Activated naive CD8-positive, alpha-beta T cell treated with anti-CD3 and anti-CD28 coated beads, Interleukin-2, amount 50 U/mL, for 24 hours (primary cell): Measurements from ENCODE around the gene ZNF805.
"Not testable (repeated sequence)": the region's sequence is repeated elsewhere in the genome, so short reads cannot be mapped to it uniquely, and the experiment has no call there.

ENCODE experiments used
- ATAC-seq: fragments of 150-1000 bp; cut with Tn5 transposase; one replicate; pipeline ENCODE4 v1.10.0; 2021
- DNase-seq: peaks from one replicate; pipeline ENCODE4 v3.0.0; 2021
- H3K27ac Mint-ChIP-seq: one replicate; pipeline ENCODE4 v1.8.0; 2021; ENCODE audit warnings: mild to moderate bottlenecking, mixed read lengths
- H3K27me3 Mint-ChIP-seq: one replicate; pipeline ENCODE4 v1.8.0; 2021; ENCODE audit warnings: mixed read lengths
- H3K36me3 Mint-ChIP-seq: one replicate; pipeline ENCODE4 v1.8.0; 2021; ENCODE audit warnings: low read depth, mixed read lengths
- H3K4me1 Mint-ChIP-seq: one replicate; pipeline ENCODE4 v1.8.0; 2021; ENCODE audit warnings: mixed read lengths
- H3K4me3 Mint-ChIP-seq: one replicate; pipeline ENCODE4 v1.8.0; 2021; ENCODE audit warnings: mild to moderate bottlenecking, moderate library complexity, mixed read lengths
- H3K9me3 Mint-ChIP-seq: one replicate; pipeline ENCODE4 v1.8.0; 2021; ENCODE audit warnings: mixed read lengths

The ZNF805 gene

DNA sequence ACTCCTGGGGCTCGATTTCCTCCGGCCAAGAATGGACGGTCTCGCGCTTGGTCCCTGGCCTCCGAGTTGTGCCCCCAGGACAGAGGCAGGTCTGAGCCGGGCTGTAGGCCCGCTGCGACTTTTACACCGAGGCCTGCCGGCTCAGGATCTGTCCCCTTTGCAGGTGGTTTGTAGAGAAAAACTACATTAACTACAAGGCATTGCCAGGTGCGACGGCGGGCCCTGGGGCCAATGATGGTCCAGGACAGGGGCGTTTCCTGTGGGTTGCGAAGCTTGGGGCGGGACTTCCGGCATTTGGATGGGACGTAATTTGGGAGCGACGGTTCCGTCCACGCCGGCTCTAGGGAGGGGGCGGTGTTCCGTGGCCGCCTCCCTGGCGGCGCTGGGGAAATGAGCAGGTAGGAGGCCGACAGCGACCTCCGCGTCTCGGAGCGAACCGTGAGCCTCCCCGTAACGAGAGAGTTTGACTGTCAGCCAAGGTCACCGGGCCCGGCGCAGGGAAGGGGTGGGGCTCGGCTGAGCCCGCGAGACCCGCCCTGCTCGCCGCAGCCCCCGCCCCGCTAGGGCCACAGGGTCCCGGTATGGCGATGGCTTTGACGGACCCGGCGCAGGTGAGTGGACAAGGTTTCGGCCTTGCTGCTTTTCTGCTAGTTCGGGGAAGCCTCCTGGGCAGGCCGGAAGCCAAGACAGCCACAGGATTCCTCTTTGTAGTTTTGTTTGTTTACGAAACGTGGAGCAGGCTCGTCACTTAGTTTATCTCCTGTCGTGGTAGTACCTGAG lies at the start of gene ZNF805:
Gene ZNF805, plus strand, starts transcription at position 322 of the 780 bp plus-strand sequence. Its CDS starts 260 bp downstream, at position 582.
- DNase-seq = peak; percentile 95
- H3K9me3 Mint-ChIP-seq = peaks cover 4% of the 10 kb centered on the region
- ATAC-seq = peak; percentile 97
- H3K4me1 Mint-ChIP-seq = peaks cover 33% of the 10 kb centered on the region
- H3K27me3 Mint-ChIP-seq = no peaks in the 10 kb centered on the region
- peak within 1 kb of the TSS; percentile 93 for H3K4me3 Mint-ChIP-seq
- H3K27ac Mint-ChIP-seq = peak within 1 kb of the TSS; percentile 91
- peaks cover 21% of the 10 kb centered on the region for H3K36me3 Mint-ChIP-seq

DNA sequence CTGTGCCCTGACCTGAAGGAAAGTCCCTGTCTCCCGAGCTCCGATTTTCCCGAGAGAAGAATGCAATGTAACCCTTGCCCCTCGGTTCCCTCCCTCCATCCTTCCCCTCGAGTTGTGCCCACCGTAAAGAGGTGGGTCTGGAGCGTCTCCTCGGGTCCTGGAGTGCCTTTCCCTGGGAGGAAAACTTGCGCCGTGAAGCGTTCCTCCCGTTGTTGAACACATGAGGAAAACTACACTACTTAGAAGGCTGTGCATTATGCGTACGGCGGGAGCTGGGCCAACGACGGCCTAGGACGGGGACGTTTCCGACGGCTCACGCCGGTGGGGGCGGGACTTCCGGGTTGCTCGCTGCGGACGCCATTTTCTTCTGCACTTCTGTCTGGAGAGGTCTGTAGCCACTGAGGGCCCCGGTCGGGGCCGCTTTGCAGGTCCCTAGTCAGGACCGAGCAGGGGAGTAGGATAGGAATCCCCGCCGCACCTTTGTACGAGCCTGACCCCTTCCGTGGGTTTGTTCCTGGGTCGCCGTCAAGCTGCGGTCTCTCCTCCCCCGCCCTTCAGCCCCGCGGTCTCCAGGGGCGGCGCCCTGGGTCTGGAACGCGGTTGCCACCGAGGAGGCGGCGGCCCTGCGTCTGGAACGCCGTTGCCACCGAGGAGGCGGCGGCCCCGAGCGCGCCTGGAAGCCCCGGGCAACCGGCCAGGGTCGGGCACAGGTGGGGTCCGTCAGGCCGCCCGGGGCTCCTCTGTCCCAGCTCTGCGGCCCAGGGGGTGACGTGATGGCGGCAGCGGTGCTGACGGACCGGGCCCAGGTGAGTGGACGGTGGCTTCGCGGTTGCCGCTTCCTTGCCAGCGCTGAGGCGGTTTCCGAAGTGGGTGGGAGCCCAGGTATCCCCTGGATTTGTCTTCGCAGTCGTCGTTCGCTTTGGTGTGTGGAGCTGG lies 49.0 kb upstream of the ZNF805 start, which contains the start of gene ZNF264:
Gene ZNF264, plus strand, starts transcription at position 360 of the 936 bp plus-strand sequence. Its CDS starts 414 bp downstream, at position 774.
- Mint-ChIP-seq H3K27ac (peak within 1 kb of the TSS; percentile 95), H3K27me3 (peaks cover 5% of the 10 kb centered on the region), H3K4me1 (peaks cover 25% of the 10 kb centered on the region), H3K4me3 (peak within 1 kb of the TSS; percentile 88), H3K9me3 (peaks cover 36% of the 10 kb centered on the region), H3K36me3 (peaks cover 66% of the 10 kb centered on the region)
- ATAC-seq = peak; percentile 98
- peak; percentile 91 for DNase-seq

DNA sequence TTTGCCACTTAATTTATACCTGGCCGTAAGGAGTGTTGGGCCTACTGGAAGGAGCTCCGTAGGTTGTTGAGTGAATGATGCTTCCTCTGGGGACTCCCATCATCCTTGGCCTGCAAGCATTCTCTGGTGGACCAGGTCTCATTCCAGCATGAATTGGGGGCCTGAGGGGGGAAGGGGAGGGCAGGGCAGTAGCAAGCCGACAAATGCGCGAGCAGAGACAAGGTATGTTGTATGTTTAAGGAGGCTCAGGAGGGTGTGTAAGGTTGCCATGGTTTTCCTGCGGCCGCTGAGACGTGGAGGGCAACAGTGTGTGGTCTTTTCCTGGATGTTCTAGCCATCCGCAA lies 48.4 kb upstream of the ZNF805 start:
- Mint-ChIP-seq H3K27ac (peak overlapping the region; percentile 89), H3K36me3 (peaks cover 73% of the 10 kb centered on the region), H3K4me3 (peak overlapping the region; percentile 88), H3K4me1 (peaks cover 25% of the 10 kb centered on the region), H3K27me3 (peaks cover 5% of the 10 kb centered on the region), H3K9me3 (peaks cover 35% of the 10 kb centered on the region)
- DNase-seq = no peak
- no peak for ATAC-seq

- no peak for DNase-seq
- peak; percentile 56 for ATAC-seq
- Mint-ChIP-seq H3K4me3 (peak overlapping the region; percentile 88), H3K36me3 (peaks cover 75% of the 10 kb centered on the region), H3K4me1 (peaks cover 25% of the 10 kb centered on the region), H3K27ac (peak overlapping the region; percentile 50), H3K9me3 (peaks cover 30% of the 10 kb centered on the region), H3K27me3 (no peaks in the 10 kb centered on the region)
These were observed 47.4 kb upstream of the ZNF805 start for GRCh38 chr19:57192993-57193392.

DNA sequence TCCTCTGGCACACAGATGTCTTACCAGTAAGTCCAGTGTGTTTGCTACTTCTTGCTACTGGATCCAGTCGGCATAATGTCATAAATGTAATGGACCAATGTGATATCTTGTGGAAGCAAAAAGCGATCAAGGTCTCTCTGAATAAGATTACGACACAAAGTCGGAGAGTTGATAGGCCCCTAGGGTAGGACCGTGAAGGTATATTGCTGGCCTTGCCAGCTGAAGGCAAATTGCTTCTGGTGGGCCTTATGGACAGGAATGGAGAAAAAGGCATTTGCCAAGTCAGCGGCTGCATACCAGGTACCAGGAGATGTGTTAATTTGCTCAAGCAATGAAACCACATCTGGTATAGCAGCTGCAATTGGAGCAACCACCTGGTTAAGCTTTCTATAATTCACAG lies 42.6 kb upstream of the ZNF805 start:
- not testable (repeated sequence) for H3K27me3 Mint-ChIP-seq, DNase-seq, H3K27ac Mint-ChIP-seq, ATAC-seq, H3K4me3 Mint-ChIP-seq
- peaks cover 94% of the 10 kb centered on the region for H3K36me3 Mint-ChIP-seq
- H3K4me1 Mint-ChIP-seq = peaks cover 10% of the 10 kb centered on the region
- H3K9me3 Mint-ChIP-seq = peaks cover 13% of the 10 kb centered on the region

GRCh38 chr19:57202160-57202559 lies 38.3 kb upstream of the ZNF805 start:
- Mint-ChIP-seq H3K9me3 (peaks cover 21% of the 10 kb centered on the region), H3K4me1 (peaks cover 7% of the 10 kb centered on the region), H3K36me3 (peaks cover 91% of the 10 kb centered on the region), H3K27me3 (no peaks in the 10 kb centered on the region), H3K4me3 (no peak overlapping the region), H3K27ac (no peak overlapping the region)
- ATAC-seq = no peak
- no peak for DNase-seq

DNA sequence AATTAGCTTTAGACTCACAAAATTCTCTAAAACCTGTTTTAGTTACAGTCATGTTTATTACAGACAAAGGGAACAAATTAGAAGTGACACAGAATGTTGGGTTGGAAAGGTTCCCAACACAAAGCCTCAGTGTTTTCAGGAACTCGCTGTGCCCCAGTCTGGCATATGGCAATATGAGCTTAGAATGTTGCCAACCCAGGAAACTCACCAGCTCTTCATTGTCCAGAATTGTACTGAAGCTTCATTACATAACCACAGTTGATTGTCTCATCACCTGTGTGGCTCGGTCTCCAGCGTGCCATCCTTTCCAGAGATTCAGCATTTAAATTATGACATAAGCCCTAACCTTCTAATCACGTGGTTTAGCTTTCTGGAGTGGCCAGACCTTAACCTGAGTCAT lies 30.1 kb upstream of the ZNF805 start:
- peaks cover 36% of the 10 kb centered on the region for H3K9me3 Mint-ChIP-seq
- DNase-seq = no peak
- H3K36me3 Mint-ChIP-seq = peaks cover 85% of the 10 kb centered on the region

DNA sequence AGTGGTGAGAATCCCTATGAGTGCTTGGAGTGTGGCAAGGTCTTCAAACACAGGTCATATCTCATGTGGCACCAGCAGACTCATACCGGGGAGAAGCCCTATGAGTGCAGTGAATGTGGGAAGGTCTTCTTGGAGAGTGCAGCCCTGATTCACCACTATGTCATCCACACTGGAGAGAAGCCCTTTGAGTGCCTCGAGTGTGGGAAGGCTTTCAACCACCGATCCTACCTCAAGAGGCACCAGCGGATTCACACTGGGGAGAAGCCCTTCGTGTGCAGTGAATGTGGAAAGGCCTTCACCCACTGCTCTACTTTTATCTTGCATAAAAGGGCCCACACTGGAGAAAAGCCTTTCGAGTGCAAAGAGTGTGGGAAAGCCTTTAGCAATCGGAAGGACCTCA lies 28.3 kb upstream of the ZNF805 start:
- peak; percentile 52 for ATAC-seq
- H3K36me3 Mint-ChIP-seq = peaks cover 87% of the 10 kb centered on the region
- H3K27ac Mint-ChIP-seq = no peak overlapping the region
- no peak overlapping the region for H3K4me3 Mint-ChIP-seq
- H3K9me3 Mint-ChIP-seq = peaks cover 40% of the 10 kb centered on the region
- H3K4me1 Mint-ChIP-seq = no peaks in the 10 kb centered on the region
- H3K27me3 Mint-ChIP-seq = no peaks in the 10 kb centered on the region
- no peak for DNase-seq

More for the DNA sequence above, 30.1 kb upstream of the ZNF805 start:
- Mint-ChIP-seq H3K4me1 (no peaks in the 10 kb centered on the region), H3K27ac (no peak overlapping the region), H3K27me3 (no peaks in the 10 kb centered on the region), H3K4me3 (no peak overlapping the region)
- no peak for ATAC-seq

GRCh38 chr19:57227502-57227901 lies 12.9 kb upstream of the ZNF805 start:
- DNase-seq = no peak
- H3K36me3 Mint-ChIP-seq = peaks cover 6% of the 10 kb centered on the region
- no peak overlapping the region for H3K27ac Mint-ChIP-seq
- no peak for ATAC-seq
- no peak overlapping the region for H3K4me3 Mint-ChIP-seq
- H3K9me3 Mint-ChIP-seq = peaks cover 17% of the 10 kb centered on the region
- H3K4me1 Mint-ChIP-seq = no peaks in the 10 kb centered on the region
- H3K27me3 Mint-ChIP-seq = no peaks in the 10 kb centered on the region

DNA sequence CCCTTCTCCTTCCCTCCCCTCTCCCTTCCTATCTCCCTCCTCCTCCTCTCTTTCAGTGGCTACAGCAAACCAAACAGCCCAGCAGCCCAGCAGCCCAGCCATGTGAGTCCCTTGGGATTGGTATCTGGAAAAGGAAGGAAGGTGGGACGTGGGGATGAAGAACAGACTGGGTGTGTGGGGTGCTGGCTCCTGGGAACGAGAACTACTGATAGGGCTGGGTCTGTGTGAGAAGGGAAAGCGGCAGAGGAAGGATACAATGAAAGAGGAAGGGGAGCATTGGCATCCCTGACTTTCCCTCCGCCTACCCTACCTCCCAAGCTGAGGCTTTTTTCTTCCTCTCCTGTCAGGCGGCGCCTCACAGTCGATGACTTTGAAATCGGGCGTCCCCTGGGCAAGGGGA lies 8.7 kb upstream of the ZNF805 start:
- ATAC-seq = no peak

DNA sequence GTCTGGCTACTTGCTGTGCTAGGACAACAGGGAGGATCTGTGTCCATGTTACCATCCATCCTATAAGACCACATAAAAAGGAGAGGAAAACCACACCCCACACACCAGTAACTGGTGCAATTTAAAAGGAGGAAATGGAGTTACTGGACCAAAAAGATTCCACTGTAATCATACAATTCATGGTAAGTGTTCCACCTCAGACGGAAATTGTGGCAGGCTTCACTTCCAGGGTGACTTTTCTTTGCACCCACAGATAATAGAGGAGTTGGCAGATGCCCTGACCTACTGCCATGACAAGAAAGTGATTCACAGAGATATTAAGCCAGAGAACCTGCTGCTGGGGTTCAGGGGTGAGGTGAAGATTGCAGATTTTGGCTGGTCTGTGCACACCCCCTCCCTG lies 7.2 kb upstream of the ZNF805 start:
- H3K4me1 Mint-ChIP-seq = no peaks in the 10 kb centered on the region
- ATAC-seq = no peak
- no peak for DNase-seq
- H3K27ac Mint-ChIP-seq = no peak overlapping the region
- H3K27me3 Mint-ChIP-seq = no peaks in the 10 kb centered on the region
- no peaks in the 10 kb centered on the region for H3K9me3 Mint-ChIP-seq
- no peak overlapping the region for H3K4me3 Mint-ChIP-seq
- H3K36me3 Mint-ChIP-seq = peaks cover 2% of the 10 kb centered on the region

More for the DNA sequence above, 8.7 kb upstream of the ZNF805 start:
- H3K36me3 Mint-ChIP-seq = peaks cover 3% of the 10 kb centered on the region
- DNase-seq = no peak
- no peaks in the 10 kb centered on the region for H3K4me1 Mint-ChIP-seq
- no peak overlapping the region for H3K27ac Mint-ChIP-seq
- no peaks in the 10 kb centered on the region for H3K27me3 Mint-ChIP-seq
- H3K9me3 Mint-ChIP-seq = peaks cover 4% of the 10 kb centered on the region
- no peak overlapping the region for H3K4me3 Mint-ChIP-seq

- peaks cover 17% of the 10 kb centered on the region for H3K36me3 Mint-ChIP-seq
- H3K9me3 Mint-ChIP-seq = peaks cover 4% of the 10 kb centered on the region
- peak overlapping the region; percentile 93 for H3K4me3 Mint-ChIP-seq
- no peak for DNase-seq
- ATAC-seq = no peak
- peaks cover 33% of the 10 kb centered on the region for H3K4me1 Mint-ChIP-seq
- peak overlapping the region; percentile 91 for H3K27ac Mint-ChIP-seq
- H3K27me3 Mint-ChIP-seq = no peaks in the 10 kb centered on the region
These were observed 486 bp upstream of the ZNF805 start for GRCh38 chr19:57239982-57240310.

DNA sequence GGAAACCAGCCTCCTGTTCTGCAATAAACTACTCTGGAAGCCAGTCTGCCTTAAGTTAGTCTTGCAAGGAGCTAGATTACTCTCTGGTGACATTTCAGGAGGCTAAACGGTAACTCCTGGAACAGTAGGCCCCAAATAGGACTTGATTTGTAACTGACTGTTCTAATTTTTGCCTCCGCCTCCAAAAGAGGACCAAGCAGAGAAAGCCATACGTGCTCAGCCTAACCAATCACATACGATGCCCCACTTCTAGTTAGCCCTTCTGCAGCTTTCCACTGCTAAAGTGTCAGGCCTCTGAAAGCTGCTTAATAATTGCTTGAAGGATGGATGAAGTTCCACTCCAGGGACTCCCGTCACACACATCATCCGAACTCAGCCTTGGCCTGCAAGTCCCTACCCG lies 744 bp downstream of the ZNF805 start:
- Mint-ChIP-seq H3K27me3 (no peaks in the 10 kb centered on the region), H3K27ac (peak overlapping the region; percentile 91), H3K4me1 (peaks cover 33% of the 10 kb centered on the region), H3K9me3 (peaks cover 4% of the 10 kb centered on the region), H3K36me3 (peaks cover 26% of the 10 kb centered on the region), H3K4me3 (peak overlapping the region; percentile 93)
- ATAC-seq (no peak), DNase-seq (peak; percentile 3)

DNA sequence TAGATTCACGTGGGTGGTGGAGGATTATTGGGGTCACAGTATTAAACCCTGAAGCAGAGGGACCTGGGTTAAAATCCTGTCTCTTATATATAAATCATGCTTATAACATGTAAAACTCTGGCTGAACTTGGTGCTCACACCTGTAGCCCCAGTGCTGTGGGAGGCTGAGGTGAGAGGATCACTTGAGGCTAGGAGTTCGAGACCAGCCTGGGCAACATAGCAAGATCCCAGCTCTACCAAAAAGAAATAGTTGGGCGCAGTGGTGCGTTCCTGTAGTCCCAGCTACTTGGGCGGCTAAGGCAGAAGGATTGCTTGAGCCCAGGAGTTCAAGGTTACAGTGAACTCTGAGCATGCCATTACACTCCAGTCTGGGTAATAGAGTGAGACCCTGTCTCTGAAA lies 2.4 kb downstream of the ZNF805 start:
- Mint-ChIP-seq H3K27ac (no peak overlapping the region), H3K27me3 (no peaks in the 10 kb centered on the region), H3K4me3 (no peak overlapping the region), H3K36me3 (peaks cover 38% of the 10 kb centered on the region), H3K9me3 (peaks cover 4% of the 10 kb centered on the region), H3K4me1 (peaks cover 33% of the 10 kb centered on the region)
- ATAC-seq (no peak), DNase-seq (no peak)

- Mint-ChIP-seq H3K27ac (no peak overlapping the region), H3K36me3 (peaks cover 53% of the 10 kb centered on the region), H3K4me3 (no peak overlapping the region), H3K4me1 (peaks cover 33% of the 10 kb centered on the region), H3K9me3 (no peaks in the 10 kb centered on the region), H3K27me3 (no peaks in the 10 kb centered on the region)
- ATAC-seq = no peak
- no peak for DNase-seq
These were observed 4.1 kb downstream of the ZNF805 start for GRCh38 chr19:57244513-57244912.
